Measurements from ENCODE around the gene MYT1.
"Not testable (repeated sequence)": the region's sequence is repeated elsewhere in the genome, so short reads cannot be mapped to it uniquely, and the experiment has no call there.

MYT1 gene

GRCh38 chr20:64166721-64167615, 2.7 kb downstream of the MYT1 start:
- no peak for DNase-seq

DNA sequence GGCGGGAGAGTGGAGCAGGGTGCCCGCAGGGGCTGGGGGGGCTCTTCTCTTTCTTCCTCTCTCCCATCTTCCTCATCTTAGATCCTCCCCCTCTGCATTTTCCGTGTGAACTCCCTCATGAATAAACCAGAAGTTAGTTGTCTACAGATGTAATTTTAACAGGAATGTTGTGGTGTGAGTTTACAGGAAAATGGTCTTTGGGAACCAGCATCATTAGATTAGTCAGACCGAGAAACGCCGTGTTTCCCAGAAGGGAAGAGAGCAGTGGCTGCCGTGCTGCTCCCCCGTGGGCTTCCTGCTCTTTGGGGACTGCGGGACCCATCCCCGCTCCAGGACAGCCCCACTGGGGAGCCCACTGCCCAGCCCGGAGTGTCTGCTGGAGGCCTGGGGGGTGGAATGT, 3.4 kb downstream of the MYT1 start:
- DNase-seq, result no peak

- no peak for DNase-seq
Measured at GRCh38 chr20:64168381-64169090, 4.3 kb downstream of the MYT1 start.

GRCh38 chr20:64169091-64169560, 4.9 kb downstream of the MYT1 start:
- no peak for DNase-seq

- DNase-seq, result no peak
Measured at GRCh38 chr20:64171211-64171610, 7.0 kb downstream of the MYT1 start.

GRCh38 chr20:64173116-64173515, 8.9 kb downstream of the MYT1 start:
- DNase-seq, result no peak

DNA sequence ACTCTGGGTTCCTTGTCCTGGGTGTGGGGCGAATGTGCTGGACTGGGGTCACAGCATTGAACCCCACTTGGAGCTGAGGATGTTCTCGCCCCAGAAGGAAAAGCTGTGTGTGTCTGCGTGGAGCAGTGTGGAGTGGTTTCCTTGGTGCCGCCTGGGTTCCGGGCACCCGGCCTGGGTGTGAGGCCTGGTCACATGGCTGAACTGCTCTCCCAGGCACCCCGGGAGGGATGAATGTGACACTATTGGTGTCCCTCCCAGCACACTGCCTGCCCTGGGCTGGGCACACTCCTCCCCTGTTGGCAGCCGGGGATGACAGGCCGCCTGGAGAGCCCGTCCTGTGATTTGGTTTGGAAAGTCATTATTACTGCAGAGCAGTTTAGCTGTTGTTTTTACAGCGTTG, 12.3 kb downstream of the MYT1 start:
- DNase-seq, result peak in 46 of 56 donors; percentile 10 to 82 (median 41)

- no peak for DNase-seq
Measured at GRCh38 chr20:64176971-64177370, 12.7 kb downstream of the MYT1 start.

DNA sequence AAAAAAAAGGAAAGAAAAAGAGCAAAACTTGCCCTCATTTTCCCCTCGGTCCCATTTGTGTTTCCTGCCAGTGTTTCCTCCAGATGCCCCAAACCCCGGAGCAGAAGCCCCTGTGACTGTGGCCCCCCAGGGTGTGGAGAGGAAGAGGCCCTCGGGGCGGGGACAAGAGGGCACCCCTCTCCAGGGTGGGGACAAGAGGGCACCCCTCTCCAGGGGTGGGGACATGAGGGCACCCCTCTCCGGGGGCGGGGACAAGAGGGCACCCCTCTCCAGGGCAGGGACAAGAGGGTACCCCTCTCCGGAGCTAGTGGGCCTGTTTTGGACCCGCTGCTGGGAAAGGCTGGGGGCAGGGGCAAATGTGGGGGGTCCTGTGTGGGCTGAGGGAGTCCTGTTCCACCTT, 13.1 kb downstream of the MYT1 start:
- no peak for DNase-seq

- no peak for DNase-seq
Measured at GRCh38 chr20:64177787-64178186, 13.5 kb downstream of the MYT1 start.

DNA sequence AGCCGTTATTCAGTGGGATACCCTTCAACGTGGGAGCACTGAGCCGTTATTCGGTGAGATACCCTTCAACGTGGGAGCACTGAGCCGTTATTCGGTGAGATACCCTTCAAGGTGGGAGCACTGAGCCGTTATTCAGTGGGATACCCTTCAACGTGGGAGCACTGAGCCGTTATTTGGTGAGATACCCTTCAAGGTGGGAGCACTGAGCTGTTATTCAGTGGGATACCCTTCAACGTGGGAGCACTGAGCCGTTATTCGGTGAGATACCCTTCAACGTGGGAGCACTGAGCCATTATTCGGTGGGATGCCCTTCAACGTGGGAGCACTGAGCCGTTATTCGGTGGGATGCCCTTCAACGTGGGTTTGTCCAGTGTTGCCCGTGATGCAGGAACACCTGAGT, 14.7 kb downstream of the MYT1 start:
- not testable (repeated sequence) for DNase-seq

- no peak for DNase-seq
Measured at GRCh38 chr20:64179805-64180204, 15.6 kb downstream of the MYT1 start.

- no peak for DNase-seq
Measured at GRCh38 chr20:64180673-64181072, 16.4 kb downstream of the MYT1 start.

DNA sequence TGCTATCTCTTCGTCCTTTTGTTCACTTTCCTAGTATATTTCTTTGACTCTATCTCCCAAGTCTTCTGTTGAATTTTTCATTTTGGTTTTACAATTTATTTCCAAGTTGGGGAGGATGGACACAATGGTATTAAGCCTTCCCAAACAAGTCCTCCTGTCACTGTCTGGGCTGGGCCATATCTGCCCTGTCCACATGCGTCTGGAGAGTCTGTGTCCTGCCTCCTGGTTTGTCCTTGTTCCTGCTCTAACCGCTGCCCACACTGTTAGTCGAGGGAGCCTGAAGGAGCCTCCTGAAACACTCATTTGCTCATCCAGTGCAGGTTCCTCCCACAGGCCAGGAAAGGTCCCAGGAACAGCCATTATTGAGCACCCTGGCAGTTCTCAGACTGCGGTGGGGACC, 17.1 kb downstream of the MYT1 start:
- no peak for DNase-seq

GRCh38 chr20:64182146-64182865, 18.1 kb downstream of the MYT1 start:
- DNase-seq, result no peak

- no peak for DNase-seq
Measured at GRCh38 chr20:64183313-64183712, 19.1 kb downstream of the MYT1 start.

DNA sequence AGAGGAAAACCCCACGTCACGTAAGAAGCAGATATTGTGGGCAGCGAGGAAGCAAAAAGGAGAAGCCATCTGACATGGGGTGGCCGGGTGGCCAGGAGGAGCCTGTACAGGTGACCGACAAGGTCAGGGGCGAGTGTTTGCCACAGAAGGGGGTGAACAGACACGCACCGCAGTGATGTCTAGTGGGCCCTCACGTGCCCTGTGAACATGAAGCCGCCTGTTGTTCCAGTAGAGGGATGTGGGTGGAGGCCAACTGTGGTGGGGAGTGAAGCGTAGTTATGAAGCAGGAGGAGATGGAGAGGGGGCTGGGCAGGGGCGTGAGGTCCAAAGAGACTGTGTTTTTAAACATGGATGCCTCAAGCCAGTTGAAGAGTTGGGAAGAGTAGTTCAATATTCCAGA, 20.5 kb downstream of the MYT1 start:
- DNase-seq, result no peak

- DNase-seq, result no peak
Measured at GRCh38 chr20:64185276-64185900, 21.1 kb downstream of the MYT1 start.

- DNase-seq, result no peak
Measured at GRCh38 chr20:64186071-64186598, 21.9 kb downstream of the MYT1 start.

- not testable (repeated sequence) for DNase-seq
Measured at GRCh38 chr20:64187213-64187612, 23.0 kb downstream of the MYT1 start.

- no peak for DNase-seq
Measured at GRCh38 chr20:64188091-64188490, 23.8 kb downstream of the MYT1 start.

Measured in nucleus accumbens (tissue), 56 donors.